Activated CD8-positive, alpha-beta memory T cell treated with anti-CD3 and anti-CD28 coated beads, Interleukin-2, amount 10 ng/mL, durations not matched to agents 7 days and 5 days (primary cell): ENCODE data around the gene RPL27A. TPM values are rescaled to one million over a fixed set of nuclear protein-coding genes. Genes with fewer than 3 reads are reported as not detected.
A peak's percentile ranks its signal among the peaks of the same experiment; 100 is the strongest.

Experiments used
- ATAC-seq: fragments of 150-1000 bp; cut with Tn5 transposase; one replicate; pipeline ENCODE4 v1.10.0; 2021; ENCODE audit warnings: moderate library complexity
- CTCF ChIA-PET: fragments of 350-600 bp; sonication (Branson Sonifier 250); formaldehyde crosslinking; loops from one replicate; lab custom pipeline; 2021; ENCODE audit warnings: antibody characterized with exemption; lab: Charles Lee
- DNase-seq: peaks from one replicate; pipeline ENCODE4 v3.0.0-alpha.2; 2020
- H3K27ac Mint-ChIP-seq: one replicate; pipeline ENCODE4 v1.8.0; 2021; ENCODE audit warnings: mild to moderate bottlenecking, mixed read lengths
- H3K27me3 Mint-ChIP-seq: one replicate; pipeline ENCODE4 v1.8.0; 2021; ENCODE audit warnings: mixed read lengths
- H3K36me3 Mint-ChIP-seq: one replicate; pipeline ENCODE4 v1.8.0; 2021; ENCODE audit warnings: mild to moderate bottlenecking, mixed read lengths
- H3K4me1 Mint-ChIP-seq: one replicate; pipeline ENCODE4 v1.8.0; 2021; ENCODE audit warnings: mixed read lengths
- H3K4me3 Mint-ChIP-seq: one replicate; pipeline ENCODE4 v1.8.0; 2021; ENCODE audit warnings: mild to moderate bottlenecking, moderate library complexity, mixed read lengths
- H3K9me3 Mint-ChIP-seq: one replicate; pipeline ENCODE4 v1.8.0; 2022; ENCODE audit warnings: low read depth, mixed read lengths
- total RNA-seq, 2 experiments: library from RNA; stranded (reverse); gene quantifications; one replicate each; pipeline ENCODE4 v1.2.3, GENCODE V29; 2021

Gene RPL27A
- total RNA-seq, 2 experiments from 2014 or later, result 715 to 800 TPM

DNA sequence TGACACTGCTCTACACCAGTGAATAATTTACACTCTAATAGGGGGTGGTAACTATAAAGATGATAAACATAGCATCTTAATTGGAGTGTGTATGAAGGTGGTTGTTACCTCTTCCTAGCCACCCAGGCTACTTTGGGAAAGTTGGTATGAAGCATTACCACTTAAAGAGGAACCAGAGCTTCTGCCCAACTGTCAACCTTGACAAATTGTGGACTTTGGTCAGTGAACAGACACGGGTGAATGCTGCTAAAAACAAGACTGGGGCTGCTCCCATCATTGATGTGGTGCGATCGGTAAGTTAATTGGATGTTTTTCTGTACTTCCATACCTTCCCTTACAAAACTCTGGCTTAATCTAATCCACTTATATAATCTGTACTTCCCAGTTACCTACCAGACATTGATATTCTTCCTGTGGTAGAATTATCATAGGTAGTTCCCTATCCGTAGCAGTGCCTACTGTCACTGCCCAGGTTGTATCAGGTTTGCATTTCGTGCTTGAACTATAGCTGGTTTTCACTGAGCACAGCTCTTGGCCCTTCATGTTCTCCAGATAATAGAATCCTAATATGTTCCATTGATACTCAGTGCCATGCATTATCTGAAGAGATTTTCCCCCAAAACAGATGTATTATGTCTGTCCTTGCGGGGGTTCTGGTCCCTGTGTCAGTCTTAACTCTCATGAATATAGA is 2.2 kb downstream of the RPL27A start:
- no peak for ATAC-seq
- peaks cover 69% of the 10 kb centered on the region for H3K36me3 Mint-ChIP-seq
- peak; percentile 21 for DNase-seq
- no peaks in the 10 kb centered on the region for H3K9me3 Mint-ChIP-seq
- peaks cover 64% of the 10 kb centered on the region for H3K4me1 Mint-ChIP-seq
- peak overlapping the region; percentile 95 for H3K4me3 Mint-ChIP-seq
- CTCF ChIA-PET, result no interaction called here
- H3K27ac Mint-ChIP-seq, result peak overlapping the region; percentile 93
- no peaks in the 10 kb centered on the region for H3K27me3 Mint-ChIP-seq

DNA sequence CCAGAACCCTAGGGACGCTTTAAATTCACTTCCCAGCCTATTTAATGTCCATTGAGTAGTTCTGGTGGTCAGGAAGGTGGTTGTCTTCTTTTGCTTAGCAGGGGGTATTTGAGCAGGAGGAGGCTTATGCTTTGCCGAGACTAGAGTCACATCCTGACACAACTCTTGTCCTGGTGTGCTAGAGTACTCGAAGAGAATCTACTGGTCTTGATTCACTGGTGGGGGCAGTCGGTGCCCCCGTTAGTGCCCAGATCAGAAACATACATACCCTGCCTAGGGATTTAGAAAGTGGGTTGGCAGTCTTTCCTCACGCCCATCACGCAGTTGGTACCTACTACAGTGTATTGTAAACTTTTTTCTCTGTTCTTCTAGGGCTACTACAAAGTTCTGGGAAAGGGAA is 2.7 kb downstream of the RPL27A start:
- peaks cover 64% of the 10 kb centered on the region for H3K4me1 Mint-ChIP-seq

GRCh38 chr11:8685820-8686219 is 3.2 kb downstream of the RPL27A start:
- H3K27me3 Mint-ChIP-seq, result no peaks in the 10 kb centered on the region
- H3K27ac Mint-ChIP-seq, result peak overlapping the region; percentile 93
- no peaks in the 10 kb centered on the region for H3K9me3 Mint-ChIP-seq
- CTCF ChIA-PET, result no interaction called here
- peak overlapping the region; percentile 95 for H3K4me3 Mint-ChIP-seq
- DNase-seq (no peak), ATAC-seq (no peak)
- H3K36me3 Mint-ChIP-seq, result peaks cover 59% of the 10 kb centered on the region
- H3K4me1 Mint-ChIP-seq, result peaks cover 58% of the 10 kb centered on the region

More for the DNA sequence above, 2.7 kb downstream of the RPL27A start:
- peak overlapping the region; percentile 93 for H3K27ac Mint-ChIP-seq
- H3K36me3 Mint-ChIP-seq, result peaks cover 65% of the 10 kb centered on the region
- CTCF ChIA-PET, result no interaction called here
- H3K27me3 Mint-ChIP-seq, result no peaks in the 10 kb centered on the region
- ATAC-seq, result no peak
- peak; percentile 32 for DNase-seq
- H3K9me3 Mint-ChIP-seq, result no peaks in the 10 kb centered on the region
- peak overlapping the region; percentile 95 for H3K4me3 Mint-ChIP-seq

- Mint-ChIP-seq H3K36me3 (peaks cover 58% of the 10 kb centered on the region), H3K27me3 (no peaks in the 10 kb centered on the region), H3K4me1 (peaks cover 56% of the 10 kb centered on the region), H3K9me3 (no peaks in the 10 kb centered on the region), H3K4me3 (no peak overlapping the region), H3K27ac (peak overlapping the region; percentile 93)
- ATAC-seq (no peak), DNase-seq (peak; percentile 22)
- CTCF ChIA-PET, result no interaction called here
Measured at GRCh38 chr11:8686325-8686724, 3.7 kb downstream of the RPL27A start.

DNA sequence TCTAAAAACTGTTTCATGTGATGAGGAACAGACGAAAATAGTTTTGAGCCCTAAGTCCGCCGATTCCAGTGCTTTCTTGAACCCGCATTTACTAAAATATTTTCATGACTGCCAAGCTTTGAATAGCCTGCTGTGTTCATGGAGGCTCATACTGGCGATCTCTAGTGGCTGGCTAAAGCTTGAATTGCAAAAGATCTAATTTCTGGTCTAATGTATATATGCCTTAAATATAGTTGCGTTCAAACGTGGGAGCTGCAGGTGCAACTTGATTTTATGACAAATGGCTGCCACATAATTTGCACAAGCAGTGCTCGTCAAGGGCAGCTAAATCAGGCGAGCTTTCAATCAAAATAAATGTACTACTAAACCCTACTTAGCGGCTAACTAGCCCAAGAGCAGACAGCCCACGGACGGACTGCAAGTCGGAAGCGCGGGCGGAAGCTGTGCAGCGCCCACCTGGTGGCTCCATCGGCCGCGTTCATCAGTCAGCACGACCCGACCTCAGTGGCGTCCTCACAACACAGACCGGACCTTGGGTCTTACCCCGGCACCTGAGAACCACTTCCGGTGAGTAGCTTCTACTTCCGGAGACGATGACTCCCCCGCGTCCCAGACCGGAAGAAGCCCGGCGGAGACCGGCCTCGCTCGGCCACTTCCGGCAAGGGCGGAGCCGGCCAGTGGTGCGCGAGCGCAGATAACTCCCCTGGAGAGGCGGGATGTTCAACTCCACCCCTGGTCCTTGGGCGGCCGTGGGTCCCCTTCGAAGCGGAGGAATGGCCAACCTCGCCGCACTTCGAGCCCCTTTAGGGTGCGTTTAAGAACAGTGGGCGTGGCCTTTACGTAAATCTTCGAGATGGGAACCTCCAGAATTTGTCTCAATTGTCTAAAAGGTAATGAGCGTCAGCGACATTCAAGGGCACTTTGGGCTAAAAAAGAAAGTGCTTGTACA is 6.1 kb downstream of the RPL27A start:
- H3K36me3 Mint-ChIP-seq, result peaks cover 50% of the 10 kb centered on the region
- CTCF ChIA-PET, result interaction anchor here (1.2 to 1.6 kb wide), 3 partner anchors 15 to 275 kb away, joined by 4 to 6 read pairs (median 4); partner anchors contain the start of gene TMEM9B
- H3K4me1 Mint-ChIP-seq, result peaks cover 61% of the 10 kb centered on the region
- DNase-seq, result peak; percentile 95
- peak overlapping the region; percentile 97 for H3K4me3 Mint-ChIP-seq
- H3K27ac Mint-ChIP-seq, result peak overlapping the region; percentile 99
- ATAC-seq, result peak; percentile 93
- no peaks in the 10 kb centered on the region for H3K27me3 Mint-ChIP-seq
- H3K9me3 Mint-ChIP-seq, result no peaks in the 10 kb centered on the region

DNA sequence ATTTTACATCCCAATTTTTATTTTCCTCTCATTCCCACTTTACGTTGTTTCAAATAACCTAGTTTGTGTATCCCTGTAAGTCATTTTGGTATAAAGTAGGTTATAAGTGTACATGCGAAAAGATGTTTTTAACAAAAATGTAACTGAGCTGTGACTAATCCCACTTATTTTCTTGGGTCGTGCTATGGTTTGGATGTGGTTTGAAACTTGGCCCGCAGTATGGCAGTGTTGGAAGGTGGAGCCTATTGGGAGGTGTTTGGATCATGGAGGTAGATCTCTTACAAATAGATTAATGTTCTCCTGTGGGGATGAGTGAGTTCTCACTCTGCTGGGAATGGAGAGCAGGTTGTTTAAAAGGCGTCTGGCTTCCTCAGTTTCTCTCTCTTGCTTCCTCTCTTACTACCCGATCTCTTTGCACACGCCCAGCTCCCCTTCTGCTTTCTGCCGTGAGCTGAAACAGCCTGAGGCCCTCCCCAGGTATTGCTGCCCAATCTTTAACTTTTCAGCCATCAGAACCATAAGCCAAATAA is 7.2 kb downstream of the RPL27A start:
- ATAC-seq, result no peak
- H3K27ac Mint-ChIP-seq, result peak overlapping the region; percentile 99
- CTCF ChIA-PET, result interaction anchor here (1.6 kb wide), 1 partner anchor 16 kb away, joined by 4 read pairs; no protein-coding TSS in a partner anchor
- peak overlapping the region; percentile 97 for H3K4me3 Mint-ChIP-seq
- DNase-seq, result no peak
- no peaks in the 10 kb centered on the region for H3K9me3 Mint-ChIP-seq
- H3K36me3 Mint-ChIP-seq, result peaks cover 39% of the 10 kb centered on the region
- H3K4me1 Mint-ChIP-seq, result peaks cover 61% of the 10 kb centered on the region
- H3K27me3 Mint-ChIP-seq, result no peaks in the 10 kb centered on the region

- Mint-ChIP-seq H3K4me1 (peaks cover 52% of the 10 kb centered on the region), H3K36me3 (peaks cover 35% of the 10 kb centered on the region), H3K4me3 (peak overlapping the region; percentile 97), H3K27me3 (no peaks in the 10 kb centered on the region), H3K9me3 (no peaks in the 10 kb centered on the region), H3K27ac (peak overlapping the region; percentile 9)
- DNase-seq (no peak), ATAC-seq (no peak)
- CTCF ChIA-PET, result interaction anchor here (1.0 to 1.1 kb wide), 2 partner anchors 9 to 19 kb away, joined by 3 read pairs; no protein-coding TSS in a partner anchor
Measured at GRCh38 chr11:8690374-8691342, 8.1 kb downstream of the RPL27A start.

GRCh38 chr11:8691601-8692000 is 9.0 kb downstream of the RPL27A start:
- H3K27ac Mint-ChIP-seq, result no peak overlapping the region
- no peak overlapping the region for H3K4me3 Mint-ChIP-seq
- H3K27me3 Mint-ChIP-seq, result no peaks in the 10 kb centered on the region
- ATAC-seq, result no peak
- peaks cover 49% of the 10 kb centered on the region for H3K4me1 Mint-ChIP-seq
- H3K9me3 Mint-ChIP-seq, result no peaks in the 10 kb centered on the region
- CTCF ChIA-PET, result interaction anchor here (1.1 kb wide), 1 partner anchor 8 kb away, joined by 3 read pairs; no protein-coding TSS in a partner anchor
- H3K36me3 Mint-ChIP-seq, result peaks cover 27% of the 10 kb centered on the region
- no peak for DNase-seq

DNA sequence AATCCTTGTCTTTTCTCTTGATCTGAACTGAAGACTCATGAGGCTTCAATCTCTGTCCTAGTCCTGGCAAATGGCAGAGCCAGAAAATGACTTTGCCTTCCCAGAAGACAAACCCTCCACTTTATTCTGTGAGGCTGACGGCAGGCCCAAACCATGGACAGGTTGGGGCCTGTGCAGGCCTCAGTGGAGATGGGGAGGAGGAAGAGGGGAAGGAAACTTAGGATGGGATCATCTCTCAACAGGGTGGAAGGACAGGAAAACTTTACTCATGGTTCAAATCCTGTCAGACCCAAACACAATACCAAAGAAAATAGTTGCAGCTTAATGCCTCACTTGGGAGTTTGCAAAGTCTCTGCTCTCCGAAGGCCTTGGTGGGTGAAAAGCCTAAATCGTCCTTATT is 9.8 kb downstream of the RPL27A start:
- Mint-ChIP-seq H3K27ac (no peak overlapping the region), H3K4me3 (no peak overlapping the region), H3K36me3 (peaks cover 21% of the 10 kb centered on the region), H3K27me3 (no peaks in the 10 kb centered on the region), H3K4me1 (peaks cover 41% of the 10 kb centered on the region), H3K9me3 (no peaks in the 10 kb centered on the region)
- no peak for DNase-seq
- CTCF ChIA-PET, result no interaction called here
- no peak for ATAC-seq

DNA sequence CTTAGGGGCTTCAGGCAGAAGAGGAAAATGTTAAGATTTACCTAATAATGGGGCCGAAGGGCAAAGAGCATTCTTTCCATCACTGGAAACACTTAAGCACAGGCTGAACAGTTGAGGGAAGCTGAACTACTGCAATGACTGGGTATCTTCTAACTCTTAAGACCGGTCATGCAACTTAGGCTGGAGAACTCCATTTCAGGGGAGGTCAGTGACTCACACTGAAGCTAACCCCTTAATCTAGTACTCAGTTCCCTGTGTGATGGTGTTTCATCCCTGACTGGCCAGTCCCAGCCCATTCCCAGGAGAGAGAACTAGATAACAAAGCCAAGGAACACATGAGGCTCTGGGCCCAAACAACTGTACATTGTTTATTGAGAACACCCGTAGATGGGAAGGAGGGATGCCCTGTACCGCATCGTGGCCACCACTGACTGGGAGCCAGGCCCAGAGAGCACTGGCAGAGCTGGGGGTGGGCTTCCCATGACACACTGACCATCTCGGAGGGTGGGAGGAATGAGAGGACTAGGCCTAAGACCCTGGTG is 10.5 kb downstream of the RPL27A start:
- no peaks in the 10 kb centered on the region for H3K27me3 Mint-ChIP-seq
- no peak for ATAC-seq
- CTCF ChIA-PET, result no interaction called here

DNA sequence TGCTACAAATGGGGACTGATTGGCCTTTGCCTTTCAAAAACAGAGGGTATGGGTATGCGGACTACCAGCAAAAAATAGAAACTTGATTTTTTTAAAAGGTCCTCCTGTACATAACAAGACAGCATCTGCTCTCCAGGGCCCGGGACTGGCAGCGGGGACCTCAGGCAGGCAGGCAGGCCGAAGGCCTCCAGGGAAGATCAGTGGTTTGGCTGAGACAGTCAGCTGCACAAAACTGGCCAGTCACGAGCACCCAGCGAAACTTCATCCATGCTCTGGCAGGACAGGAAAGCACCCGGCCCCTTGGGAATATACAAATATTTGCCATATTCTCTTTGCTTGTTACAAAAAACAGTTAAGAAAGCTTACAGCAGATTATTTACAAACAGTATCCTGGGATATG is 11.0 kb downstream of the RPL27A start:
- Mint-ChIP-seq H3K4me1 (peaks cover 32% of the 10 kb centered on the region), H3K27me3 (no peaks in the 10 kb centered on the region), H3K27ac (peak overlapping the region; percentile 47), H3K9me3 (no peaks in the 10 kb centered on the region), H3K36me3 (peaks cover 16% of the 10 kb centered on the region), H3K4me3 (no peak overlapping the region)
- no peak for DNase-seq
- ATAC-seq, result no peak
- CTCF ChIA-PET, result no interaction called here

More for the DNA sequence above, 10.5 kb downstream of the RPL27A start:
- Mint-ChIP-seq H3K4me1 (peaks cover 36% of the 10 kb centered on the region), H3K27ac (no peak overlapping the region), H3K36me3 (peaks cover 16% of the 10 kb centered on the region), H3K9me3 (no peaks in the 10 kb centered on the region), H3K4me3 (no peak overlapping the region)
- no peak for DNase-seq

DNA sequence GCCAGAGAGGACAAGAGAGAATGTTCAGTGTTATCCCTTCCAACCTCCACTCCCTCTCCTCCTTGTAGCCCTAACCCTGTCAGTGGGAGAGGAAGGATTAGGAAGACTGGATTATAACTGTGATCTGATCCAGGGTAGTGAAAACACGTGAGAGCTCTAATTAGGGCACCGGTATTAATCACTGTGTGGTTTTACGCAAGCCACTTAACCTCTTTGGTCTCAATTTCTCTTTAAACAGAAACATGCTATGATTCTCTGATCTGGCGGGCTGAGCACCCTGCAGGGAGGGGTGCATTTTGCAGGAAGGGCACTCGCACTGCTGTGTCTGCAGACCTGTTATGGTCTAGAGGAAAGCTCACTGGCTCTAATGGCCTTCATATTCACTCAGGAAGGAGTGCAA is 11.5 kb downstream of the RPL27A start:
- ATAC-seq, result peak; percentile 58
- peak; percentile 59 for DNase-seq
- Mint-ChIP-seq H3K36me3 (peaks cover 14% of the 10 kb centered on the region), H3K9me3 (no peaks in the 10 kb centered on the region), H3K27ac (peak overlapping the region; percentile 47), H3K4me1 (peaks cover 29% of the 10 kb centered on the region), H3K4me3 (no peak overlapping the region), H3K27me3 (no peaks in the 10 kb centered on the region)
- CTCF ChIA-PET, result no interaction called here
